ENCODE results near the gene ATP9A.

GRCh38 chr20:51750770-51751388, 17.3 kb downstream of the ATP9A start:
- TF ChIP-seq POLR2AphosphoS5 (IDR thresholded peaks at IDR 0.05; ENCODE audit: insufficient read depth, low read depth, low read length) (no peak), CTCF (IDR thresholded peaks at IDR 0.05; ENCODE audit: extremely low read depth in 1 of 2, insufficient read depth in 1 of 2, low read depth in 1 of 2, low read length in 2 of 2) (no peak), JUN (IDR thresholded peaks at IDR 0.05; ENCODE audit: borderline replicate concordance, insufficient read depth, insufficient read length, low read depth) (no peak), MYC (IDR thresholded peaks at IDR 0.05; ENCODE audit: low read depth, low read length) (no peak), EZH2 (IDR thresholded peaks at IDR 0.05; ENCODE audit: borderline replicate concordance, low read depth, low read length, severe bottlenecking) (no peak), POLR2A (IDR thresholded peaks at IDR 0.05; ENCODE audit: low read depth, low read length) (no peak), MAX (IDR thresholded peaks at IDR 0.05; ENCODE audit: insufficient read depth, insufficient read length) (no peak)
